RWPE1 (cell line): ENCODE results near the gene UQCRC2.
A peak's percentile ranks its signal among the peaks of the same experiment; 100 is the strongest.

Source experiments
- CTCF ChIA-PET: fragments of 350-600 bp; sonication (Branson Sonifier 250); formaldehyde crosslinking; extraction: SDS; loops from one replicate; lab custom pipeline; 2021; lab: Yijun Ruan, JAX
- POLR2A ChIA-PET: fragments of 400-600 bp; formaldehyde crosslinking; extraction: SDS; loops from one replicate; lab custom pipeline; 2020; ENCODE audit warnings: antibody characterized with exemption; ENCODE audit not compliant: low non-redundant PET; lab: Yijun Ruan, JAX
- DNase-seq: peaks from one replicate; pipeline ENCODE4 v3.0.0; 2012; ENCODE audit warnings: low spot score
- H3K27ac ChIP-seq: fragments of 450-650 bp; 2 replicates; pipeline ENCODE4 v1.5.1; 2017
- CTCF ChIP-seq: fragments of 450-650 bp; conservative IDR thresholded peaks from 2 replicates; pipeline ENCODE4 v1.5.1; 2017; ENCODE audit warnings: low read depth, mild to moderate bottlenecking

The UQCRC2 gene

GRCh38 chr16:21946889-21947635 is 6.1 kb upstream of the UQCRC2 start:
- POLR2A ChIA-PET: no interaction called here
- H3K27ac ChIP-seq: no peak overlapping the region
- CTCF ChIA-PET: no interaction called here
- DNase-seq: no peak
- no peak for TF ChIP-seq CTCF

- POLR2A ChIA-PET: no interaction called here
Measured at GRCh38 chr16:21949713-21950260, 3.4 kb upstream of the UQCRC2 start.

GRCh38 chr16:21950782-21951521 is 2.2 kb upstream of the UQCRC2 start:
- ChIA-PET CTCF (interaction anchor here (0.5 to 1.3 kb wide), 6 partner anchors 56 to 181 kb away, joined by 3 to 6 read pairs (median 3); no protein-coding TSS in a partner anchor), POLR2A (no interaction called here)
- TF ChIP-seq CTCF: peak; percentile 58
- DNase-seq: peak; percentile 26
- H3K27ac ChIP-seq: no peak overlapping the region

More at GRCh38 chr16:21949713-21950260, 3.4 kb upstream of the UQCRC2 start:
- no peak for DNase-seq
- H3K27ac ChIP-seq: no peak overlapping the region
- TF ChIP-seq CTCF: no peak
- CTCF ChIA-PET: no interaction called here

- ChIA-PET POLR2A (no interaction called here), CTCF (interaction anchor here (0.6 to 0.7 kb wide), 3 partner anchors 125 to 346 kb away, joined by 3 to 4 read pairs (median 4); no protein-coding TSS in a partner anchor)
- DNase-seq: peak; percentile 68
- peak overlapping the region; percentile 87 for H3K27ac ChIP-seq
- TF ChIP-seq CTCF: no peak
Measured at GRCh38 chr16:21952040-21952792, 945 bp upstream of the UQCRC2 start.

- DNase-seq: no peak
- no peak for TF ChIP-seq CTCF
- H3K27ac ChIP-seq: peak overlapping the region; percentile 87
- CTCF ChIA-PET: interaction anchor here (0.6 to 1.4 kb wide), 2 partner anchors 124 to 145 kb away, joined by 3 to 7 read pairs; no protein-coding TSS in a partner anchor
- POLR2A ChIA-PET: no interaction called here
Measured at GRCh38 chr16:21953541-21953902, 361 bp downstream of the UQCRC2 start.
